ENCODE results near the gene ENC1.

ENC1 gene

DNA sequence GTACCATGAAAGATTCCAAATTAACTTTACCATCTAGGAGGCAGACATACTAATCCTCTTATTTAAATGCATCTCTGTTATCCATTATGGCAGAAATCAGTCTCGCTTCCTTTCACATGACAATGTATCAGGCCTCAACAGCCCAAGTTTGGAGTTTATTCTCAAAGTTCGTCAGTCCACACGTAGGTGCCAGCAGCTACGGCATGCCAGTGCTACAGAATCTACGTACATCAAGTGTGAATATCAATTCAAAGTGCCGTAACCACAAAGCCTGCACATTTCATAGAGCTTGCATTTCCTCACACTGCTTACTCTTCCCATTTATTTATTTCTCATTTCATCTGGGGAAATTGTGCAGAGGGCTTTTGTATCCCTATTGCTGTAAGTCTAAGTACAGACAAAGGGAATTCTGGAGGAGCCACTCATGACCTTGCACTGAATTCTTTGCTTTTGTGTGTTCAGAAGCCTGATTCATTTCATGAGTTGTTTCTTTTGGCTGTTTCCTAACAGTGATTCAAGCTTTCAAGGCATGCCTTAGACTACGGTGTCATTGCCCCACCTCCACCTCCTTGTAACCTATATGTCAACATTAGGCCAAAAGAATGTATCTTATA lies 10.0 kb downstream of the ENC1 start:
- DNase-seq, result no peak

DNA sequence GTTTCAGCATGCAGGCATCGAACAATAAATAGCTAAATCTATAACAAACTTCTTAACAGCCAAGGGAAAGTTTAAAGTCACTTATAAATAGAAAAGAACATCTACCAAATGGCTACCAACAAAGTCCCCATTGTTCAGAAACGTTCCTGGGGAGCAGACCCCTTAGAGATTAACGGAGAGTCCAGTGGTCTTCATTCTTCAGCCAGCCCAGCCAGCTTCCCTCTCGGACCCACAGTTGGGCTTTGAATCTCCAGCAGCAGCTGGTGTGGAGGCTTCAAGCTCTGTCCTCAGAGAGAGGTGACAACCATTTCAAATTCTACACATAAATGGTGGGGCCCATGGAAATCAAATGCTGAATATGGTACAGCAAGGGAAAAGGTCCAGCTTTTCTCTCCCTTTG lies 11.2 kb downstream of the ENC1 start:
- DNase-seq, result no peak

DNA sequence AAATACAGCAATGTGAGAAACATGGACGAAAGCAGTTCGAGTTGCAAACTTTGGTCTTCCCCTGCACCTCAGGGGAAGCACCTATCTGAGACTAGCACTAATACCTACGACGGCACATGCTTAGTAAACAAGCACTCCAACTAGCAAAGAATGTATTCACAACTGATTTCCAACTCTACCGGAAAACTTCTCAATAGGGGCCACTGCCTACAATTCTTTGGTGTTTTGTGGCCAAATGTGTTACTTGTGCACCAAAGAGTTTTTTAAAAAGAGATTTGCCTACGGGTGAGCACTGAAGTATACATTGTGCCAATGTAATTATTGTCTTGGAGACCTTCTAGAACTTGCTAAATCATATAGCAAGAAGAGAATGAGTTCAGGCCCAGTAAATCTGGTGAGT lies 12.2 kb downstream of the ENC1 start:
- DNase-seq, result no peak

GRCh38 chr5:74627646-74628279 lies 12.8 kb downstream of the ENC1 start:
- DNase-seq, result no peak

GRCh38 chr5:74626386-74627222 lies 13.9 kb downstream of the ENC1 start:
- DNase-seq, result peak; percentile 42

- peak; percentile 64 for DNase-seq
Measured at GRCh38 chr5:74625742-74626241, 14.7 kb downstream of the ENC1 start.

GRCh38 chr5:74624931-74625505 lies 15.5 kb downstream of the ENC1 start:
- no peak for DNase-seq

- no peak for DNase-seq
Measured at GRCh38 chr5:74624501-74624900, 16.0 kb downstream of the ENC1 start.

DNA sequence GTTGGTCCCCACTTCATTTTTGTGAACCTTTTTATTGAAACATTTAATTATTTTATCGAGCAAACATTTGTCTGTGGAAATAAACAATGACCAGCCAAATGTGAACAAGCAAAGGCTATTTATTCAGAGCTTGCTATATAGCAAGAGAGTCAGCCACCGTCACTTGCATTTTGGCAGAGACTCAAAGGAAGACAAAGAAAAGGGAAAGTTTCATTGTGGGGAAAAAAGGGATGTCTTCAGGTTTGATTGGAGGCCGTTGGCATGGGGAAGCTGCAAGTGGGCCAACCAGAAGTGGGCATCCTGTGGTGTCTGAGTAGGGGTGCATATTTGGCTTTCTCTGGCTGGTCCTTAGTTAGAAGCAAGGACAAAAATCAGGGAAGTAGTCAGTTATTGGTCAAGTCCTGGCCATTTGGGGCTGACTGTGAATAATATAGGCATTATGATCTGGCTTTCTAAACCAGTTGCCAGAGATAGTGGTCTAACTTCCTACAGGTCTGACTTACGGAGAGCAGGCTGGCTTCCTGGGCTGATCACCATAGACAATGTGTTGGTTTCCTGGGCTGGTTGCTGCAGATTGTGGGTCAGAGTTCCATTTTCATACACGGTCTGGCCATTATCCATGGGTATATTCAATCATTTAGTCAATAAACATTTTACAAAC lies 16.6 kb downstream of the ENC1 start:
- no peak for DNase-seq

DNA sequence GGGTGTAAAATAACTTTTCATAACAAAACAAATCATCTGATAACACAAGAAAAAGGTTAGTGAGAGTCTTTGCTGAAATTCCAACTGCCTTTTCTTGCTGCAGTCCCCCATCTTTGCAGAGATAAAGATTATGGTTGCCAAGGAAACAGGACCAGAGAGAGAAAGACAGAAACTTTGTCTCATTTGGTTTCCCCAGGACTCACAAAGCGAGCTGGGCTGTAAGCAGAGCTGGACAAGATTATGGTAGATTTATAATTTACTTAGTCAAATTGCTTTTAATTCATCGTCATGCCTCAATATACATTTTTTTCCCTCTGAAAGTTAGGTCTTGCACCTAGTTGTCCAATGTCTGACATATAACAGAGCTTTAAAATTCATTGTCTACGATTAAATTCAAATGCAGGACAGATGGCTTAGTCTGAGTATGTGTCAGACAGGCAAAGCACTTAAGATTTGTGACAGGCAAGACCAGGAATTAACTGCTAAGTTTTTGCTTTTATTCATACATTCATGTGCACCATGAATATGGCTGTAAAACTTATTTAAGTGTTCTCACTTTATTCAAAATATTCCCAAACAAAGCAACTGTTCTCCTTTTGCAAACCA lies 17.4 kb downstream of the ENC1 start:
- no peak for DNase-seq

GRCh38 chr5:74622122-74622521 lies 18.4 kb downstream of the ENC1 start:
- no peak for DNase-seq

GRCh38 chr5:74621492-74621891 lies 19.0 kb downstream of the ENC1 start:
- no peak for DNase-seq

- DNase-seq, result no peak
Measured at GRCh38 chr5:74619308-74619707, 21.2 kb downstream of the ENC1 start.

DNA sequence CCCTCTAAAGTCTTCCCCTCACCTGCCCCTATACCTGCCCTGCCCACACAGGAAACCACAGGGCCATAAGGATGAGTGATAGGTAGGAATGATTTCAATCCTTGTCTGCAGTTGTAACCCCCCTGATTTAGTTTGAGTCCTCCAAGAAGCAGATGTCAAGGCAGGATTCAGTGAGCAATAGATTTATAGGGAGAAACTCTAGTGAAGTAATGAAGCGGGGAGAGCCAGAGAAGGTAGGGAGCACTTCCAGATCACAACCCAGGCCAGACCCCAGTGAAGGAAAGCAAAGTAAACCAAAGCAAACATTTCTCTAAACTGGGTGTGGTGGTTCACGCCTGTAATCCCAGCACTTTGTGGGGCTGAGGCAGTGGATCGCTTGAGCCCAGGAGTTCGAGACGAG lies 22.4 kb downstream of the ENC1 start:
- DNase-seq, result no peak

DNA sequence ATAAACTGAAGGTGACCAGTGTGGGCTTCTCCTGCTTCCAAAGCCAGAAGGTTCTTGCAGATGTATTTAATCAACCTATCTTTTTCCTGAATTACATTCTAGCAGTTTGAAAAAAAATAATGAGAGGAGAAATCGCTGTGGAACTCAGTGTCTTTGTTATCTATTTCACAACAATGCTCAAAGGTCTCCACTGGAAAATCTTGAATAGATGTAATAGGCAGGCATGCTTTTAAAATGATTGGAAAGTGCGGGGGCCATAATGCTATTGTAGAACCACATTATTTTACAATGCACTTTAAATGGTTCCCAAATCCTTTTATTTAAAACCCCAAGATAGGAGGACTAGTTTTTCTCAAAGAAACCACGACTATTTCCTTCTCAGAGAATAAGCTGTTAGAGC lies 23.3 kb downstream of the ENC1 start:
- no peak for DNase-seq

DNA sequence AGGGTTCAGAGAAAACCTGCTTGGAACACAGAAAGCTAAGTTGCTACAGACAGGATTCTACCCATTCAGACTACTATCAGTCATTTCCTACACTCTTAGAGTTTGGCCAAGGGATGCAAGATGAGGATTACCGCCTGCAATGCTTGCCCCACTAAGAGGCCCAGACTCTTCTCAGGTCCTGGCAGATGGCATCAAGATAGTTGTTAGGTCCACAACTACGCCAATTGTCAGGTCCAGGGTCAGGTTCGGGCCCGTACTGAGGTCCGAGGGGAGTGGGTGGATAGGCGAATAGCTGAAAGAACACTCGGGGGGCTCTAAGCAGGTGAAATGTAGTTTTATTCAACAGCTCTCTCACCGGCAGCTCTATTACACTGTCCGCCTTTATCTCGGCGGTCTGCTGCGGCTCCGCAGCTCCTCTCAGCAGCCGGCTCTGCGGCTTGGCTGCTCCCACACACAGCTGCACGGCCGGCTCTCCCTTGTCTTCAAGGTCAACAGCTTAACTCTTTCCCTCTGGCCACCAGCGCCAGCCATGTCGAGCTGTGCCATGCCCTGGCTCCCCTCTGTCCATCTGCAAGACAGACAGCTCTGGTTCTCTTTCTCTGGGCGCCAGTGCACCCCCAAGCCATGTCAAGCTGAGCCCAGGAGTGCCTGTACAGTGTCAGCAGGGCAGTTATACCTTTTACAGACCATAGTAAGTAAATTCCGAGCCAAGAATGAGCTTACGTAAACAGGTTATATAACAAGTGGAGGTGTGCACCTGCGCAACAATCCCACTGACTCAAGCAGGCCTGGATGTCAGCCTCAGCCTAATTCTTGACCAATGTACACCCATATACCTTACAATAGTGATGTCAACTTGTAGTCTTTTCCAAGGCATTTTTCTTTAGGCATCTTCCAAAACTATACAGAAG lies 24.0 kb downstream of the ENC1 start:
- no peak for DNase-seq

- DNase-seq, result no peak
Measured at GRCh38 chr5:74613283-74613682, 27.2 kb downstream of the ENC1 start.

- DNase-seq, result no peak
Measured at GRCh38 chr5:74612045-74612444, 28.5 kb downstream of the ENC1 start.

DNA sequence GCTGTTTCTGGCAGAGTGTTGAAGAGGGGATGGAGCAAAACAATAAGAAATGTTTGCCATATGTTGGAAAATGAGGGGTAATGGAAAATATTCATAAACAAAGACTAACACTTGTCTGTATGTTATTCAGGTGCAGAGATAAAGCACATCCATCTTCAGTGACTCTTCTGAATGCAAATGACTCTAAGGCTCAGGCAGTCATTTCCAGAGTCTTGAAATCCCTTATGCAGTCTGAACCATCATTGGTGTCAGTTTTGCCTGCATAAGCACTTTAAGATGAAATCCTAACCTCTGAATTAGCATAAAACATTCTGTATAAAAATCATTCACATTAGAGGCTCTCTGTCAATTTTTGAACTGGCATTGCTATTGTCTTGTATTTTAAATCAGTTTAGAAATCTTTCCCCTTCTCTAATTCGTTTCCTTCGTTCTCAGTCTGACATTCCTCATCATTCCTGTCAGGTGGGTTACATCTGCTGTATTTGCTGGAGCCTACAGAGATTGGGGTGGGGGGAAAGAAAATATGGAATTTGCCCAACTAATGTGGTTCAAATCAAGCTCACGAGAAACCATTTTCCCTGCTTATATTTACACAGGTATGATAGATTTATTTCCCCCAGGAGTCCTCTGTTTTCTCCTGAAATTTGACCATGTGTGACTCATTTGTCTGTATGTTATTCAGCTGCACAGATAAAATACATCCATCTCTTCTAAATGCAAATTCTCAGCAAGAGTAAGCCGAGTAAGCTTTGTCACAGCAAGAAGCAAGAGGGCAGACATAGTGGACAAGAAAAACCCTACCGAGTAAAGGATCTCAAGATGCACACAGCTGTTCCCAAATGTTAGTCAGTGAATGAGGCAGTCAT lies 31.6 kb downstream of the ENC1 start:
- peak; percentile 21 for DNase-seq

- no peak for DNase-seq
Measured at GRCh38 chr5:74605759-74606158, 34.8 kb downstream of the ENC1 start.
